HUES6 (cell line): Measurements from ENCODE around the gene PROKR2.

Source experiments
- H3K27ac ChIP-seq: 2 replicates; pipeline ENCODE4 v1.7.0; 2013; ENCODE audit warnings: low read depth, mild to moderate bottlenecking, low read length, inconsistent platforms
- H3K27me3 ChIP-seq: 2 replicates; pipeline ENCODE4 v1.6.1; 2013; ENCODE audit warnings: low read length; ENCODE audit not compliant: control insufficient read depth, insufficient read depth
- H3K36me3 ChIP-seq: 2 replicates; pipeline ENCODE4 v1.6.1; 2013; ENCODE audit warnings: low read length; ENCODE audit not compliant: control insufficient read depth, insufficient read depth
- H3K4me1 ChIP-seq: 2 replicates; pipeline ENCODE4 v1.6.1; 2013; ENCODE audit warnings: low read length; ENCODE audit not compliant: control insufficient read depth, insufficient read depth
- H3K4me3 ChIP-seq: 2 replicates; pipeline ENCODE4 v1.5.1; 2013; ENCODE audit warnings: low read depth, low read length
- H3K9ac ChIP-seq: one replicate; pipeline ENCODE4 v1.6.1; 2013; ENCODE audit warnings: mild to moderate bottlenecking, low read length
- H3K9me3 ChIP-seq: 2 replicates; pipeline ENCODE4 v1.6.1; 2013; ENCODE audit warnings: low read depth, low read length; ENCODE audit not compliant: control insufficient read depth, insufficient read depth

PROKR2 gene

GRCh38 chr20:5282561-5282960 is 34.2 kb downstream of the PROKR2 start:
- Histone ChIP-seq H3K27me3 (no peaks in the 10 kb centered on the region; the same call in 1 of the 2 replicates), H3K4me1 (peaks cover 6% of the 10 kb centered on the region; the same call in 1 of the 2 replicates), H3K9me3 (0 out of 2 replicates have a peak, but pooled peaks cover 2% of the 10 kb centered on the region), H3K4me3 (no peak overlapping the region), H3K36me3 (no peaks in the 10 kb centered on the region), H3K27ac (no peak overlapping the region), H3K9ac (no peak overlapping the region)

GRCh38 chr20:5279661-5280060 is 37.1 kb downstream of the PROKR2 start:
- H3K36me3 ChIP-seq = no peaks in the 10 kb centered on the region
- H3K27me3 ChIP-seq = no peaks in the 10 kb centered on the region; the same call in 1 of the 2 replicates
- peaks cover 6% of the 10 kb centered on the region; the same call in 1 of the 2 replicates for H3K4me1 ChIP-seq
- no peak overlapping the region for H3K9ac ChIP-seq
- no peak overlapping the region for H3K27ac ChIP-seq
- no peak overlapping the region for H3K4me3 ChIP-seq
- 0 out of 2 replicates have a peak, but pooled peaks cover 2% of the 10 kb centered on the region for H3K9me3 ChIP-seq

GRCh38 chr20:5272268-5272667 is 44.5 kb downstream of the PROKR2 start:
- no peak overlapping the region for H3K4me3 ChIP-seq
- no peaks in the 10 kb centered on the region for H3K9me3 ChIP-seq
- H3K9ac ChIP-seq = no peak overlapping the region
- no peaks in the 10 kb centered on the region for H3K36me3 ChIP-seq
- peaks cover 9% of the 10 kb centered on the region; the same call in 1 of the 2 replicates for H3K27me3 ChIP-seq
- peaks cover 10% of the 10 kb centered on the region; the same call in 1 of the 2 replicates for H3K4me1 ChIP-seq
- H3K27ac ChIP-seq = no peak overlapping the region

- peaks cover 19% of the 10 kb centered on the region for H3K4me1 ChIP-seq
- peaks cover 9% of the 10 kb centered on the region; the same call in 1 of the 2 replicates for H3K27me3 ChIP-seq
- H3K36me3 ChIP-seq = no peaks in the 10 kb centered on the region
- H3K9me3 ChIP-seq = no peaks in the 10 kb centered on the region
- no peak overlapping the region for H3K9ac ChIP-seq
- no peak overlapping the region for H3K4me3 ChIP-seq
- no peak overlapping the region for H3K27ac ChIP-seq
Measured at GRCh38 chr20:5270603-5271002, 46.2 kb downstream of the PROKR2 start.

GRCh38 chr20:5268449-5268848 is 48.3 kb downstream of the PROKR2 start:
- Histone ChIP-seq H3K27ac (no peak overlapping the region), H3K36me3 (no peaks in the 10 kb centered on the region), H3K9ac (no peak overlapping the region)

GRCh38 chr20:5267092-5267491 is 49.7 kb downstream of the PROKR2 start:
- H3K27ac ChIP-seq = no peak overlapping the region
- H3K4me3 ChIP-seq = no peak overlapping the region
- no peaks in the 10 kb centered on the region for H3K36me3 ChIP-seq
- H3K27me3 ChIP-seq = peaks cover 6% of the 10 kb centered on the region; the same call in 1 of the 2 replicates
- H3K9me3 ChIP-seq = no peaks in the 10 kb centered on the region
- H3K4me1 ChIP-seq = peaks cover 36% of the 10 kb centered on the region
- no peak overlapping the region for H3K9ac ChIP-seq

More at GRCh38 chr20:5268449-5268848, 48.3 kb downstream of the PROKR2 start:
- no peaks in the 10 kb centered on the region for H3K9me3 ChIP-seq
- H3K27me3 ChIP-seq = peaks cover 9% of the 10 kb centered on the region; the same call in 1 of the 2 replicates
- H3K4me3 ChIP-seq = no peak overlapping the region
- H3K4me1 ChIP-seq = peaks cover 36% of the 10 kb centered on the region
